Erythroblast (primary cell): ENCODE results near the gene PHAX.

Experiments used
- GATA1 ChIP-seq: IDR thresholded peaks from 2 replicates; pipeline ENCODE4 v1.6.1; 2011; ENCODE audit warnings: low read depth, mild to moderate bottlenecking, control low read depth, low read length, moderate library complexity
- POLR2A ChIP-seq: IDR thresholded peaks from 2 replicates; pipeline ENCODE4 v1.6.1; 2011; ENCODE audit warnings: mild to moderate bottlenecking, low read length

GRCh38 chr5:126597156-126597555 lies 3.6 kb upstream of the PHAX start:
- TF ChIP-seq POLR2A (no peak), GATA1 (no peak)
